Measurements from ENCODE around the gene DBT.

The DBT gene

GRCh38 chr1:100188617-100189016 lies 61.0 kb downstream of the DBT start:
- no peak for DNase-seq (ENCODE audit: low read depth)

GRCh38 chr1:100187912-100188311 lies 61.7 kb downstream of the DBT start:
- no peak for DNase-seq (ENCODE audit: low read depth)

- no peak for DNase-seq (ENCODE audit: low read depth)
Measured at GRCh38 chr1:100184536-100184935, 65.1 kb downstream of the DBT start.

DNA sequence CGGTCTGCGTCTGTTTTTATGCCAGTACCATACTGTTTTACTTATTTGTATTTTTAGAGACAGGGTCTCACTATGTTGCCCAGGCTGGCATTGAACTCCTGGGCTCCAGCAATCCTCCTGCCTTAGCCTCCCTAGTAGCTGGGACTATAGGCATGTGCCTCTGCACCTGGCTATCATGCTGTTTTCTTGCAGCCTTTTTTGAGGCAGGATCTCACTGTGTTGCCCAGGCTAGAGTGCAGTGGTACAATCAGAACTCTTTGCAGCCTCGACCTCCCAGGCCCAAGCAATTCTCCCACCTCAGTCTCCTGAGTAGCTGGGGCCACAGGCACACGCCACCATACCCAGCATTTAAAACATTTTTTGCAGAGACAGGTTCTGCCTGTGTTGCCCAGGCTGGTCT lies 66.3 kb downstream of the DBT start:
- no peak for DNase-seq (ENCODE audit: low read depth)

GRCh38 chr1:100178091-100178490 lies 71.5 kb downstream of the DBT start, which contains the start of gene LRRC39:
TSS of gene LRRC39 (minus strand) at chr1:100178256. CDS start at chr1:100168516, 9,740 bp downstream.
- DNase-seq (ENCODE audit: low read depth): no peak

GRCh38 chr1:100177295-100178041 lies 72.2 kb downstream of the DBT start:
- no peak for DNase-seq (ENCODE audit: low read depth)

GRCh38 chr1:100168051-100168450 lies 81.6 kb downstream of the DBT start:
- DNase-seq (ENCODE audit: low read depth): no peak

- no peak for DNase-seq (ENCODE audit: low read depth)
Measured at GRCh38 chr1:100164702-100165101, 84.9 kb downstream of the DBT start.

GRCh38 chr1:100164216-100164615 lies 85.4 kb downstream of the DBT start:
- no peak for DNase-seq (ENCODE audit: low read depth)

DNA sequence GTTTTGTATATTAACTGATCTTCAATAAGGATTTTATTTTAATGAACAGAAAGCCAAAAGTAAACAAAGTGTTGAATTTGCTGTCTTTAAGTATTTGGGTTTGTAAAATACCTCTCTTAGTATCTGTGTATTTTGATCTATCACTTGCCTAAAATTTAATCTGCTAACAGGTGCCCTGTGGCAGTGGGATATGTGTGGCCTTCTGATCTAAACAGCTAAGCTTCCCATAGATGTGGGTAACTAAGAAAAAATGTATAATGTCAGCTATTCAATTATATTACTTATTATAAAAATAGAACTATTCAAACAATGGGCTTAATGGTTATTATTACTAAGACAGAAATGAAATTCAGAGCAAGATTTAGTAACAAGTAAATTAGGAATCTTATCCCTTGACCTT lies 86.8 kb downstream of the DBT start:
- DNase-seq (ENCODE audit: low read depth): no peak

GRCh38 chr1:100152271-100152670 lies 97.4 kb downstream of the DBT start:
- DNase-seq (ENCODE audit: low read depth): no peak

DNA sequence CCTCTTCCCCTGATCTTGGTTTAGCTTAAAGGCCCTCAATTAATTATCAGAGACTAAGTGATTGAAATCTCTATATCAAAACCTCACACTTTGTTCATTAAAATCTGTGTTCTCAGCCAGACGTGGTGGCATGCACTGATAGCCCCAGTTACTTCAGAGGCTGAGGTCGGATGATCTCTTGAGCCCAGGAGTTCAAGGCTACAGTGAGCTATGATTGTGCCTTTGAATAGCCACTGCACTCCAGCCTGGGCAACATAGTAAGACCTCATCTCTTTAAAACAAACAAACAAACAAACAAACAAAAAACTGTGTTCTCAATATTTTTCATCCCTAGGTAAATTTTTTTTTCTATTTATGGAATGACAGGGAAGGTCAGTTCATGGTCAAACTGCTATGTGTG lies 98.0 kb downstream of the DBT start:
- no peak for DNase-seq (ENCODE audit: low read depth)

DNA sequence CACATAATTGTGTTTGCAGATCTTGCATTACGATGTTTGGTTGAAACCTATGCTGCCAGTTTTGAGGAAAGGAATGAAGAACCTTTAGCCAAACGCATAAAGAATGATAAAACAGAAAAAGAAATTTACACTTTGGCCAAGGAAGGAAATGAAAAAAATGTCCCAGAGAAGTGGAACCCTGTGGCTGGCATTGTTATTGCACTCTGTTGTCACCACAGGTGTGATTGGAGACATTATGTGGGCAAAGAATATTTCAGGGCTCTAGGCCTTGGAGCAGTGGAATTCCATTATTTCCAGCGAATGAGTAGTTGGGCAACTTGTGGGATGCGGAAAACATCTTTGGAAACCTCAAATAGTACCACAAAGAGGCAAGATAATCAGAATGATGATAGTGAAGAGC lies 101.8 kb downstream of the DBT start:
- no peak for DNase-seq (ENCODE audit: low read depth)

DNA sequence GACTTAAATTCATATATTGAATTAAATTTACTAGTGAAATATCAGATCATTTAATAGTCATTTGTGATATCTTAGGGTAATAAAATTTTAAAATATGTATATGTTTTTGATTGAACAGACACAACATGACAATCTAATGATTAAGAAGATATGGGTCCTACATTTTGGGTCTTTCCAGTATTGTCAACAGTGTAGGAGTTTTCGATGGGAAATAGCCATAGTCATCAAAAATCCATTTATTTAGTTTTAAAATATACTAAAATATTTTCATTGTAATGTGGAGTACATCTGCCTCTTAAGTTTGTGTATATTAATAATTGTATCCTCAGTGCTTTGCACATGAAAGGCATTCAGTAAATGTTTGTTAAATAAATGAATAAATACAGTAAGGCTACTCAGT lies 102.7 kb downstream of the DBT start:
- DNase-seq (ENCODE audit: low read depth): no peak

DNA sequence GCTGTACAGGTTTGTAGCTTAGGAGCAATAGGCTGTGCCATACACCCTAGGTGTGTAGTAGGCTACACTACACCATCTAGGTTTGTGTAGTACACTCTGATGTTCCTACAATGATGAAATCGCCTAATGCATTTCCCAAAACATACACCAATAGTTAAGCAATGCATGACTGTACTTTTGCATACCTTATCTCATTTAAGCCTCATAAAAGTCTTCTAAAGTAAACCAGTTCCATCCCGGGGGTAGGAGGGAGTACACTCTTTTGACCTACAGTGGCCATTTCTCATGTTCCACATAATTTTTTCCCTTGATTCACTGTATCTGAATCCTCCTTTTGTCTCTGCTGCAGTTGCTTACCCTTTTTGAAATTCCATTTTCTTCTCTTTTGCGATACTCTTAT lies 104.5 kb downstream of the DBT start:
- DNase-seq (ENCODE audit: low read depth): no peak

GRCh38 chr1:100142343-100142742 lies 107.3 kb downstream of the DBT start:
- no peak for DNase-seq (ENCODE audit: low read depth)

GRCh38 chr1:100141192-100141591 lies 108.4 kb downstream of the DBT start:
- DNase-seq (ENCODE audit: low read depth): no peak

GRCh38 chr1:100137602-100138001 lies 112.0 kb downstream of the DBT start:
- DNase-seq (ENCODE audit: low read depth): no peak
